RWPE1 (cell line): ENCODE results near the gene TKTL1.

Experiments
- CTCF ChIA-PET: fragments of 350-600 bp; sonication (Branson Sonifier 250); formaldehyde crosslinking; extraction: SDS; loops from one replicate; lab custom pipeline; 2021; lab: Yijun Ruan, JAX
- POLR2A ChIA-PET: fragments of 400-600 bp; formaldehyde crosslinking; extraction: SDS; loops from one replicate; lab custom pipeline; 2020; ENCODE audit warnings: antibody characterized with exemption; ENCODE audit not compliant: low non-redundant PET; lab: Yijun Ruan, JAX
- DNase-seq: peaks from one replicate; pipeline ENCODE4 v3.0.0; 2012; ENCODE audit warnings: low spot score
- H3K27ac ChIP-seq: fragments of 450-650 bp; 2 replicates; pipeline ENCODE4 v1.5.1; 2017
- TF ChIP-seq, protein P1 (sequence below): fragments of 450-650 bp; conservative IDR thresholded peaks from 2 replicates; pipeline ENCODE4 v1.5.1; 2017; ENCODE audit warnings: low read depth, mild to moderate bottlenecking

TKTL1 gene

DNA sequence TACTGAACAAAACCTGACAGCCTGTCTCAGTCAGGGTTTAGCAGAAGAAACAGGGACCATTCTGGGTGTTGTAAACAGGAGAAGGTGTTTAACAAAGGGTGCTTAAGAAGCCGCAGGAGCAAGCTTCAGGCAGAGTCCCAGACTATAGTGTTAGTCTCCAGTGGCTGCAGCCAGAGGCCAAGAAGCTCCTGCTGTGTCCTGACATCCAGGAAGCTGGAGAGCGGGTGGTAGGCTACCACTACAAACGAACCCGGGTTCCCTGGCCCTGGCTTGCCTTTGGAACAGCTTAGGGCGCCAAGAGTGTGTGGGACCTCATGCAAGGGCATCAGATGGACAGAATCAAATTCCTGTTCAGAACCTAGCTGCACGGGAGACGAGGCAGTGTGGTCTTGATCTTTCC lies 27.9 kb downstream of the TKTL1 start:
- TF ChIP-seq, protein P1, sequence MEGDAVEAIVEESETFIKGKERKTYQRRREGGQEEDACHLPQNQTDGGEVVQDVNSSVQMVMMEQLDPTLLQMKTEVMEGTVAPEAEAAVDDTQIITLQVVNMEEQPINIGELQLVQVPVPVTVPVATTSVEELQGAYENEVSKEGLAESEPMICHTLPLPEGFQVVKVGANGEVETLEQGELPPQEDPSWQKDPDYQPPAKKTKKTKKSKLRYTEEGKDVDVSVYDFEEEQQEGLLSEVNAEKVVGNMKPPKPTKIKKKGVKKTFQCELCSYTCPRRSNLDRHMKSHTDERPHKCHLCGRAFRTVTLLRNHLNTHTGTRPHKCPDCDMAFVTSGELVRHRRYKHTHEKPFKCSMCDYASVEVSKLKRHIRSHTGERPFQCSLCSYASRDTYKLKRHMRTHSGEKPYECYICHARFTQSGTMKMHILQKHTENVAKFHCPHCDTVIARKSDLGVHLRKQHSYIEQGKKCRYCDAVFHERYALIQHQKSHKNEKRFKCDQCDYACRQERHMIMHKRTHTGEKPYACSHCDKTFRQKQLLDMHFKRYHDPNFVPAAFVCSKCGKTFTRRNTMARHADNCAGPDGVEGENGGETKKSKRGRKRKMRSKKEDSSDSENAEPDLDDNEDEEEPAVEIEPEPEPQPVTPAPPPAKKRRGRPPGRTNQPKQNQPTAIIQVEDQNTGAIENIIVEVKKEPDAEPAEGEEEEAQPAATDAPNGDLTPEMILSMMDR: no peak
- DNase-seq: no peak
- ChIA-PET CTCF (no interaction called here), POLR2A (no interaction called here)
- no peak overlapping the region for H3K27ac ChIP-seq

DNA sequence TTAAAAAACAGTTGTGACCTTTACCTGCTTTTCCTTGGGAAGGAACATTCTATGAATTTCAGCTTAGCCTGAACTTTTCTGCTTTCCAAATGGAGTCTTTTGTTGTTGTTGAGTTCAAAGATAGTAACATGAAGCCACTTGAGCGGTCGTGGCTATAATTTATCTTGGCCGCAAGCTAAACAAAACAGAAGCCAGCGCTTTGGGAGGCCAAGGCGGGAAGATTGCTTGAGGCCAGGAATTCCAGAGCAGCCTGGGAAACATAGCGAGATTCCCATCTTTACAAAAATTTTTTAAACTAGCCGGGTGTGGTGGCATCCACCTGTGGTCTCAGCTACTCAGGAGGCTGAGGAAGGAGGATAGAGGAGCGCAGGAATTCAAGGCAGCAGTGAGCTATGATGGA lies 29.9 kb downstream of the TKTL1 start:
- ChIA-PET POLR2A (no interaction called here), CTCF (no interaction called here)
- no peak for DNase-seq
- TF ChIP-seq, protein P1: no peak
- no peak overlapping the region for H3K27ac ChIP-seq

DNA sequence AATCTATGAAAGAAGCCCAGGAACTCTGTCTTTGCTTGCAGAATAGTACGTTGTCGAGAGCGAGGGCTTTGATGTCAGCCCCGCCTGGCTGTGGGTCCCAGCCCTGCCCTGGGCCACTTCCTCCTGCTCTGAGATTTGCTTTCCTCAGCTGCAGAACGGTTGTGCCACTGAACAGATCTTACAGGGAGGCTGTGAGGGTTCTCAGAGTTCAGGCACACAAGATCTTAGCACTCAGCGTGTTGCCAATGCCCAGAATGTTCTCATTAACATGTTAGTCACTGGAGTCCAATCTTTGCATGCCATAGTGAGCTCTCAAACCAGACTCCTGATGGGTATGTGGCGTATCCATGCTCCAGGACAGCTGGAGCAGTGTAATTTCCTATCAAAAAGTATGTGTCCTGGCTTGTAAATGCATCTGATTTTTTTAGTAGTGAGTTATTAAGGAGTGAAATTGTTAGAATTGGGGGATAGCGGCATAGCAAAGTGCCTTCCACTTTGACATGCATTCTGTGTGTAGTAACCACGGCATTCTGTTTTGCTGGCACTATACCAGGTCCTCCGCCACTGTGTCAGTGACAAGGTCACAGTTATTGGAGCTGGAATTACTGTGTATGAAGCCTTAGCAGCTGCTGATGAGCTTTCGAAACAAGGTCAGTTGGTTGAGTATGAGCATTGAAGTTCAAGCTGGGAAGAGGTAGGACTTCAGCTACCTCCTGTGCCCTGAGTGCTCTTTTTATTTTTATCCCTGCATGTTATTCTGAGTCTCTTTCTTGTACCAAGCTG lies 31.6 kb downstream of the TKTL1 start:
- CTCF ChIA-PET: no interaction called here
- TF ChIP-seq, protein P1: no peak
- no peak overlapping the region for H3K27ac ChIP-seq
- POLR2A ChIA-PET: no interaction called here
- no peak for DNase-seq

DNA sequence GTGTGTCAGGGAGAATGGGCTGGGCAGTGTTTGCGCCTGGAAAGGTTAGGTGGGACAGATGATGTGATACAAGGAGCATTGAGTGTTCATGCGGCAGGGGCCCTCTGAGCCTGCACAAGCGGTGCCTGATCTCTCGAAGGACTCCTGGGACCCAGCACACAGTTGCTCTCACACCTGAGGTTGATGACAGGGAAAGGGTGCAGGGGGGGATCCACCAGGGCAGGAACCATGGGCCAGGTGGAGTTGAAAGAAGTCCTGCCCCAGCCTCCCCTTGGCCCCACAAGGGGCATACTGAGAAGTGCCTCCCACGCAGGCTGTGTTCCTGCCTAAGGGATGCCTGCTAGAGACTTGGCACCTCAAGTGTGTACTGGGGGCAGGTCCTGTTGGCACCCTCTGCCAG lies 33.1 kb downstream of the TKTL1 start:
- POLR2A ChIA-PET: no interaction called here
- TF ChIP-seq, protein P1: no peak
- H3K27ac ChIP-seq: no peak overlapping the region
- CTCF ChIA-PET: no interaction called here
- DNase-seq: no peak

DNA sequence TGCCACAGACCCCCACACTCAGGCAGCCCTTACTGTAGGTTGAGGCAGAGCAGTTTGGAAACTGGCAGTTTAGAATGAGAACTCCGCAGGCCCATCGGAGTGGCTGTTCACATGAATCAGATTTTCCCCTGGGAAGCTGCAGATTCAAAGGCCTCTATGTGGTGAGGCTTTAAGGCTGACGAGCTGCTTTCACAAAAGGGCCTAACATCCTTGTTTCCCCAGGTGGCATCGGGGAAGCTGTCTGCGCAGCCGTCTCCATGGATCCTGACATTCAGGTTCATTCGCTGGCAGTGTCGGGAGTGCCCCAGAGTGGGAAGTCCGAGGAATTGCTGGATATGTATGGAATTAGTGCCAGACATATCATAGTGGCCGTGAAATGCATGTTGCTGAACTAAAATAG lies 33.7 kb downstream of the TKTL1 start:
- DNase-seq: no peak
- TF ChIP-seq, protein P1: no peak
- POLR2A ChIA-PET: no interaction called here
- CTCF ChIA-PET: no interaction called here
- H3K27ac ChIP-seq: no peak overlapping the region

- TF ChIP-seq, protein P1: no peak
- DNase-seq: no peak
- POLR2A ChIA-PET: no interaction called here
- H3K27ac ChIP-seq: no peak overlapping the region
- CTCF ChIA-PET: no interaction called here
Observed at GRCh38 chrX:154332561-154332960, 37.0 kb downstream of the TKTL1 start.
